SU-DHL-6 (cell line): ENCODE measurements around the gene SSC5D.
A peak's percentile ranks its signal among the peaks of the same experiment; 100 is the strongest.

Experiments used
- H2AFZ ChIP-seq: fragments of 200-600 bp; sonication (generic); 2 replicates; pipeline ENCODE4 v1.6.1; 2014; ENCODE audit warnings: low read depth, mild to moderate bottlenecking, moderate library complexity, mixed read lengths, antibody characterized with exemption, low read length; ENCODE audit not compliant: severe bottlenecking
- H3F3A ChIP-seq: fragments of 200-600 bp; shearing (Covaris generic); 2 replicates; pipeline ENCODE4 v1.6.0; 2016; ENCODE audit warnings: antibody characterized with exemption, mild to moderate bottlenecking; ENCODE audit not compliant: insufficient read depth
- H3K27ac ChIP-seq: fragments of 200-600 bp; sonication (generic); 2 replicates; pipeline ENCODE4 v1.5.1; 2016; ENCODE audit warnings: low read depth, mild to moderate bottlenecking, low read length, moderate library complexity, mixed read lengths
- H3K27me3 ChIP-seq: fragments of 200-600 bp; sonication (generic), shearing (Covaris generic); 2 replicates; pipeline ENCODE4 v1.6.0; 2014; ENCODE audit warnings: mild to moderate bottlenecking, low read length
- H3K36me3 ChIP-seq: fragments of 200-600 bp; sonication (generic); 2 replicates; pipeline ENCODE4 v1.6.1; 2014; ENCODE audit warnings: mild to moderate bottlenecking, low read length, mixed read lengths
- H3K4me2 ChIP-seq: fragments of 300-600, 200-600 bp; shearing (Covaris generic), sonication (generic); 2 replicates; pipeline ENCODE4 v1.6.0; 2014; ENCODE audit warnings: low read length, low read depth, mild to moderate bottlenecking; ENCODE audit not compliant: poor library complexity, severe bottlenecking
- H3K4me3 ChIP-seq: fragments of 200-600 bp; sonication (generic); 2 replicates; pipeline ENCODE4 v1.5.1; 2014; ENCODE audit warnings: antibody characterized with exemption, low read length, mild to moderate bottlenecking, mixed read lengths; ENCODE audit not compliant: insufficient read depth, poor library complexity, severe bottlenecking
- H3K79me2 ChIP-seq: fragments of 200-600 bp; sonication (generic); 2 replicates; pipeline ENCODE4 v1.6.1; 2014; ENCODE audit warnings: mild to moderate bottlenecking, low read length, moderate library complexity; ENCODE audit not compliant: insufficient read depth
- H3K9ac ChIP-seq: fragments of 200-600 bp; sonication (generic); 2 replicates; pipeline ENCODE4 v1.7.0; 2014; ENCODE audit warnings: mild to moderate bottlenecking, low read length
- H3K9me2 ChIP-seq: fragments of 200-600 bp; sonication (generic); replicated peaks from 2 replicates; pipeline ENCODE4 v1.6.1; 2014; ENCODE audit warnings: low read length; ENCODE audit not compliant: insufficient read depth
- H3K9me3 ChIP-seq: fragments of 200-600 bp; sonication (generic); 2 replicates; pipeline ENCODE4 v1.6.1; 2014; ENCODE audit warnings: low read length, mixed read lengths; ENCODE audit not compliant: insufficient read depth
- H4K20me1 ChIP-seq: fragments of 200-600 bp; sonication (generic); 2 replicates; pipeline ENCODE4 v1.6.1; 2014; ENCODE audit warnings: low read depth, mild to moderate bottlenecking, antibody characterized with exemption, low read length, moderate library complexity, mixed read lengths
- CTCF ChIP-seq: fragments of 200-600 bp; sonication (generic); IDR thresholded peaks from one replicate; pipeline ENCODE4 v1.5.1; 2017; ENCODE audit warnings: antibody characterized with exemption, mild to moderate bottlenecking, low read length, moderate library complexity; ENCODE audit not compliant: insufficient read depth, poor library complexity, severe bottlenecking
- EZH2phosphoT487 ChIP-seq: fragments of 200-600 bp; sonication (generic), shearing (Covaris generic); conservative IDR thresholded peaks from 2 replicates; pipeline ENCODE4 v1.6.1; 2018; ENCODE audit warnings: mild to moderate bottlenecking, antibody characterized with exemption, low read length, moderate library complexity, mixed read lengths

Gene SSC5D

DNA sequence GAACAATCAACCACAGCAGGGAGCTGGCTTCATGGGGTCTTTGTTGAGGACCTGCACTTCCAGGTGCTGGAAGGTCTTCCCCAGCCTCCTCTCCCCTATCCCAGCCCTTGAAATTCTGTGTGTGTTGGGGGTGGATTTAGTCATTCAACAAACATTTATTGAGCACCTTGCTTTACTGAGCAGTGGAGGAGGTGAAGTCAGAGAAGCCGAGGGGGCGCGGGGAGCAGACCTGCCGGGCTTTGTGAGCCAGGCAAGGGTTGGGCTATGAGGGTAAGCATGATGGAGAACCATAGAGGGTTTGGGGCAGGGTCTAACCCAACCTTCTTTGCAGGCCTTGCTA, 20.2 kb upstream of the SSC5D start:
- no peaks in the 10 kb centered on the region for H3K9me3 ChIP-seq
- H3K79me2 ChIP-seq = no peaks in the 10 kb centered on the region
- no peak overlapping the region for H3K9ac ChIP-seq
- TF ChIP-seq EZH2phosphoT487 = no peak
- TF ChIP-seq CTCF = no peak
- no peak overlapping the region for H3K27ac ChIP-seq
- H3K4me2 ChIP-seq = no peak overlapping the region
- peak overlapping the region; percentile 15 for H2AFZ ChIP-seq
- no peaks in the 10 kb centered on the region for H3K36me3 ChIP-seq
- H3K9me2 ChIP-seq = no peaks in the 10 kb centered on the region
- no peaks in the 10 kb centered on the region for H4K20me1 ChIP-seq
- no peaks in the 10 kb centered on the region for H3K27me3 ChIP-seq
- H3F3A ChIP-seq = no peaks in the 10 kb centered on the region
- no peak overlapping the region for H3K4me3 ChIP-seq

DNA sequence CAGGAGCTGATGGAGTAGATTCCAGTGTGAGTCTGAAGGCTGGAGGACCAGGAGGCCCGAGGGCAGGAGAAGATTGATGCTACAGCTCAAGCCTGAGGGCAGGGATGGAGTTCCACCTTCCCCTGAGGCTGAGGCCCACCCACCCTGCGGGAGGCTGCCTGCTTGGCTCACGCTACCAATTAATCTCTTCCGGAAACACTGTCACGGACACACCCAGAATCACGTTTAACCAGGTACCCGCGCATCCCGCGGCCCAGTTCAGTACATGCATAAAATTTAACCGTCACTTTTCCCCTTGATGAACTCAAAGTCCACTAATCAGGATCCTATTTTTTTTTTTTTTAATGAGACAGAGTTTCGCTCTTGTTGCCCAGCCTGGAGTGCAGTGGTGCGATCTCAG, 17.0 kb upstream of the SSC5D start:
- Histone ChIP-seq H3K4me2 (no peak overlapping the region), H3K79me2 (no peaks in the 10 kb centered on the region), H3K27me3 (no peaks in the 10 kb centered on the region), H4K20me1 (no peaks in the 10 kb centered on the region), H3K9me2 (no peaks in the 10 kb centered on the region), H3K36me3 (no peaks in the 10 kb centered on the region), H2AFZ (no peak overlapping the region), H3K9ac (no peak overlapping the region), H3F3A (no peaks in the 10 kb centered on the region), H3K4me3 (no peak overlapping the region), H3K9me3 (no peaks in the 10 kb centered on the region), H3K27ac (no peak overlapping the region)
- no peak for TF ChIP-seq CTCF
- no peak for TF ChIP-seq EZH2phosphoT487

DNA sequence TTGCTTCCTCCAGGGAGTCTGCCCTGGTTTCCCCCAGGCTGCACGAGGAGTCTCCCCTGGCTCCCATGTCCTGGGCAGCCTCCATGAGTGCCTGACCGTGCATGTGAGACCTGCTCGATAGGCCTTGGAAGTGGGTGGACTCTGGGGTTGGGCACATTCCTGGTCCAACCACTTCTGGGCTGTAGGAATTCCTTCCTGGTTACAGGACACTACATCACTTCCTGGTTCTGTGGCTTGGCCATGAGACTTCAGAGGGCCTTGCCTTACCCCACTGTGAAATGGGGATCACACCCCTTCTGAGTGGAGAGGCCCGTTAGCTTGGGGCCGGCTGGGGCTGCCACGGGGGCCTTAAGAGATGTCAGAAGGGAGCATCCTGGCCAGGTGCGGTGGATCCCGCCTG, 15.8 kb upstream of the SSC5D start:
- H3K36me3 ChIP-seq = no peaks in the 10 kb centered on the region
- no peaks in the 10 kb centered on the region for H3K27me3 ChIP-seq
- H3F3A ChIP-seq = no peaks in the 10 kb centered on the region
- no peak overlapping the region for H3K4me3 ChIP-seq
- H3K9me3 ChIP-seq = no peaks in the 10 kb centered on the region
- H4K20me1 ChIP-seq = no peaks in the 10 kb centered on the region
- no peaks in the 10 kb centered on the region for H3K79me2 ChIP-seq
- H3K9ac ChIP-seq = no peak overlapping the region
- H2AFZ ChIP-seq = no peak overlapping the region
- H3K9me2 ChIP-seq = no peaks in the 10 kb centered on the region
- no peak for TF ChIP-seq EZH2phosphoT487
- no peak for TF ChIP-seq CTCF
- H3K27ac ChIP-seq = no peak overlapping the region
- H3K4me2 ChIP-seq = no peak overlapping the region
